ENCODE data around the gene SOAT2.

DNA sequence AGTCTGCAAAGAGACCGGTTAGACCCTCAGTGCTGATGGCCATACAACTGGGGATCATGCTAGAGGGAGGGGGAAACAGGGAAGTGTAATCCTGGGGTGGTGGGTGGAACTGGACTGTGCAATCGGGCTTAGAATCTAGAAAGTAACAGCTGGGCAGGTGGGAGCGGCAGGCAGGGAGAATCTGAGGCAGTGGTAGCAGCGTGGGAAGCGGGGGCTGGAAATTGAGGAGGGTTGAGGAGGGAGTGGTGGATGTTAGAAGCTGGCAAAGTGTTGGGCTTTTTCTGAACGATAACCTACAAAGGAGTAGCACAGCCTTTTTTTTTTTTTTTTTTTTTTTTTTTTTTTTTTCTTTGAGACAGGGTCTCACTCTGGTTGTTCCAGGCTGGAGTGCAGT is 8.9 kb upstream of the SOAT2 start:
- TF ChIP-seq, protein P1, sequence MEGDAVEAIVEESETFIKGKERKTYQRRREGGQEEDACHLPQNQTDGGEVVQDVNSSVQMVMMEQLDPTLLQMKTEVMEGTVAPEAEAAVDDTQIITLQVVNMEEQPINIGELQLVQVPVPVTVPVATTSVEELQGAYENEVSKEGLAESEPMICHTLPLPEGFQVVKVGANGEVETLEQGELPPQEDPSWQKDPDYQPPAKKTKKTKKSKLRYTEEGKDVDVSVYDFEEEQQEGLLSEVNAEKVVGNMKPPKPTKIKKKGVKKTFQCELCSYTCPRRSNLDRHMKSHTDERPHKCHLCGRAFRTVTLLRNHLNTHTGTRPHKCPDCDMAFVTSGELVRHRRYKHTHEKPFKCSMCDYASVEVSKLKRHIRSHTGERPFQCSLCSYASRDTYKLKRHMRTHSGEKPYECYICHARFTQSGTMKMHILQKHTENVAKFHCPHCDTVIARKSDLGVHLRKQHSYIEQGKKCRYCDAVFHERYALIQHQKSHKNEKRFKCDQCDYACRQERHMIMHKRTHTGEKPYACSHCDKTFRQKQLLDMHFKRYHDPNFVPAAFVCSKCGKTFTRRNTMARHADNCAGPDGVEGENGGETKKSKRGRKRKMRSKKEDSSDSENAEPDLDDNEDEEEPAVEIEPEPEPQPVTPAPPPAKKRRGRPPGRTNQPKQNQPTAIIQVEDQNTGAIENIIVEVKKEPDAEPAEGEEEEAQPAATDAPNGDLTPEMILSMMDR (IDR thresholded peaks at IDR 0.05), result no peak
- TF ChIP-seq POLR2A (IDR thresholded peaks at IDR 0.05) (no peak), EP300 (IDR thresholded peaks at IDR 0.05) (no peak)
